ENCODE data around the gene PRUNE2. TPM values are rescaled to one million over a fixed set of nuclear protein-coding genes. Genes with fewer than 3 reads are reported as not detected.

The PRUNE2 gene
- total RNA-seq, 2 experiments from 2014 or later: 0.53 to 0.57 TPM

GRCh38 chr9:76921165-76921564 is 15.3 kb upstream of the PRUNE2 start:
- no peak overlapping the region for H3K4me3 Mint-ChIP-seq
- intact Hi-C loops (cut with DNase I, micrococcal nuclease): no loop called here
- H3K27ac Mint-ChIP-seq: no peak overlapping the region
- H3K36me3 Mint-ChIP-seq (ENCODE audit: low read depth): no peaks in the 10 kb centered on the region
- CTCF ChIA-PET: no interaction called here
- ATAC-seq (no peak), DNase-seq (no peak)
- POLR2A ChIA-PET: no interaction called here
- no peaks in the 10 kb centered on the region for H3K4me1 Mint-ChIP-seq
- no peaks in the 10 kb centered on the region for H3K9me3 Mint-ChIP-seq (ENCODE audit: low read depth)
- H3K27me3 Mint-ChIP-seq: peaks cover 2% of the 10 kb centered on the region

GRCh38 chr9:76917299-76917698 is 11.4 kb upstream of the PRUNE2 start:
- no peaks in the 10 kb centered on the region for H3K4me1 Mint-ChIP-seq
- no peak for ATAC-seq
- no peak overlapping the region for H3K27ac Mint-ChIP-seq
- no peak overlapping the region for H3K4me3 Mint-ChIP-seq
- intact Hi-C loops (cut with DNase I, micrococcal nuclease): no loop called here
- no peaks in the 10 kb centered on the region for H3K9me3 Mint-ChIP-seq (ENCODE audit: low read depth)
- ChIA-PET POLR2A (no interaction called here), CTCF (no interaction called here)
- H3K36me3 Mint-ChIP-seq (ENCODE audit: low read depth): no peaks in the 10 kb centered on the region
- peaks cover 12% of the 10 kb centered on the region for H3K27me3 Mint-ChIP-seq
- DNase-seq: no peak

- CTCF ChIA-PET: no interaction called here
- Mint-ChIP-seq H3K4me1 (no peaks in the 10 kb centered on the region), H3K36me3 (ENCODE audit: low read depth) (no peaks in the 10 kb centered on the region), H3K4me3 (no peak overlapping the region), H3K27me3 (peaks cover 10% of the 10 kb centered on the region), H3K9me3 (ENCODE audit: low read depth) (no peaks in the 10 kb centered on the region), H3K27ac (no peak overlapping the region)
- POLR2A ChIA-PET: no interaction called here
- intact Hi-C loops (cut with DNase I, micrococcal nuclease): no loop called here
- DNase-seq: no peak
- ATAC-seq: no peak
These were observed 10.3 kb upstream of the PRUNE2 start for GRCh38 chr9:76916231-76916630.

GRCh38 chr9:76913467-76913866 is 7.6 kb upstream of the PRUNE2 start:
- Mint-ChIP-seq H3K9me3 (ENCODE audit: low read depth) (no peaks in the 10 kb centered on the region), H3K27me3 (peaks cover 19% of the 10 kb centered on the region), H3K36me3 (ENCODE audit: low read depth) (no peaks in the 10 kb centered on the region), H3K4me3 (no peak overlapping the region), H3K27ac (no peak overlapping the region), H3K4me1 (no peaks in the 10 kb centered on the region)
- no peak for DNase-seq
- intact Hi-C loops (cut with DNase I, micrococcal nuclease): no loop called here
- ChIA-PET CTCF (no interaction called here), POLR2A (no interaction called here)
- no peak for ATAC-seq

GRCh38 chr9:76912636-76913275 is 6.8 kb upstream of the PRUNE2 start:
- Mint-ChIP-seq H3K4me3 (no peak overlapping the region), H3K4me1 (no peaks in the 10 kb centered on the region), H3K9me3 (ENCODE audit: low read depth) (no peaks in the 10 kb centered on the region), H3K27me3 (peaks cover 20% of the 10 kb centered on the region), H3K36me3 (ENCODE audit: low read depth) (no peaks in the 10 kb centered on the region), H3K27ac (no peak overlapping the region)
- ChIA-PET CTCF (interaction anchor here (0.8 to 0.9 kb wide), 2 partner anchors 11 to 27 kb away, joined by 3 read pairs; no protein-coding TSS in a partner anchor), POLR2A (no interaction called here)
- DNase-seq (no peak), ATAC-seq (no peak)
- intact Hi-C loops (cut with DNase I, micrococcal nuclease): no loop called here

- no peaks in the 10 kb centered on the region for H3K9me3 Mint-ChIP-seq (ENCODE audit: low read depth)
- no peak for ATAC-seq
- ChIA-PET POLR2A (no interaction called here), CTCF (interaction anchor here (0.6 to 0.9 kb wide), 3 partner anchors 10 to 1635 kb away, joined by 3 read pairs; no protein-coding TSS in a partner anchor)
- intact Hi-C loops (cut with DNase I, micrococcal nuclease): no loop called here
- H3K4me3 Mint-ChIP-seq: no peak overlapping the region
- DNase-seq: no peak
- H3K36me3 Mint-ChIP-seq (ENCODE audit: low read depth): no peaks in the 10 kb centered on the region
- peaks cover 28% of the 10 kb centered on the region for H3K27me3 Mint-ChIP-seq
- no peaks in the 10 kb centered on the region for H3K4me1 Mint-ChIP-seq
- H3K27ac Mint-ChIP-seq: no peak overlapping the region
These were observed 6.1 kb upstream of the PRUNE2 start for GRCh38 chr9:76911971-76912370.

GRCh38 chr9:76910861-76911260 is 4.9 kb upstream of the PRUNE2 start:
- no peak for ATAC-seq
- ChIA-PET POLR2A (no interaction called here), CTCF (interaction anchor here (1.1 kb wide), 1 partner anchor 30 kb away, joined by 6 read pairs; no protein-coding TSS in a partner anchor)
- Mint-ChIP-seq H3K4me1 (peaks cover 4% of the 10 kb centered on the region), H3K4me3 (no peak overlapping the region), H3K36me3 (ENCODE audit: low read depth) (no peaks in the 10 kb centered on the region), H3K9me3 (ENCODE audit: low read depth) (no peaks in the 10 kb centered on the region), H3K27me3 (peaks cover 36% of the 10 kb centered on the region), H3K27ac (no peak overlapping the region)
- no peak for DNase-seq
- intact Hi-C loops (cut with DNase I, micrococcal nuclease): no loop called here

GRCh38 chr9:76906647-76906975 is 697 bp upstream of the PRUNE2 start:
- CTCF ChIA-PET: interaction anchor here (0.6 kb wide), 2 partner anchors 124 to 512 kb away, joined by 3 to 4 read pairs; partner anchors contain the start of gene RFK
- ATAC-seq (no peak), DNase-seq (no peak)
- Mint-ChIP-seq H3K36me3 (ENCODE audit: low read depth) (no peaks in the 10 kb centered on the region), H3K4me1 (peaks cover 4% of the 10 kb centered on the region), H3K4me3 (no peak overlapping the region), H3K27ac (no peak overlapping the region), H3K27me3 (peaks cover 40% of the 10 kb centered on the region), H3K9me3 (ENCODE audit: low read depth) (no peaks in the 10 kb centered on the region)
- POLR2A ChIA-PET: no interaction called here
- intact Hi-C loops (cut with DNase I, micrococcal nuclease): loop anchor here in 1 of 2 experiments (5.0 kb wide), 1 partner anchor 106 kb away; no protein-coding TSS in a partner anchor

- no peaks in the 10 kb centered on the region for H3K36me3 Mint-ChIP-seq (ENCODE audit: low read depth)
These were observed 1.1 kb downstream of the PRUNE2 start for GRCh38 chr9:76904661-76905457.

GRCh38 chr9:76902395-76902794 is 3.5 kb downstream of the PRUNE2 start:
- Mint-ChIP-seq H3K4me3 (no peak overlapping the region), H3K9me3 (ENCODE audit: low read depth) (no peaks in the 10 kb centered on the region), H3K4me1 (peaks cover 4% of the 10 kb centered on the region), H3K27ac (no peak overlapping the region), H3K27me3 (peaks cover 42% of the 10 kb centered on the region), H3K36me3 (ENCODE audit: low read depth) (no peaks in the 10 kb centered on the region)
- ChIA-PET POLR2A (no interaction called here), CTCF (interaction anchor here (1.0 kb wide), 1 partner anchor 10 kb away, joined by 3 read pairs; no protein-coding TSS in a partner anchor)
- DNase-seq (no peak), ATAC-seq (no peak)
- intact Hi-C loops (cut with DNase I, micrococcal nuclease): no loop called here

More at GRCh38 chr9:76904661-76905457, 1.1 kb downstream of the PRUNE2 start:
- Mint-ChIP-seq H3K4me1 (peaks cover 4% of the 10 kb centered on the region), H3K4me3 (no peak overlapping the region), H3K9me3 (ENCODE audit: low read depth) (no peaks in the 10 kb centered on the region), H3K27me3 (peaks cover 45% of the 10 kb centered on the region), H3K27ac (no peak overlapping the region)
- DNase-seq (no peak), ATAC-seq (no peak)
- ChIA-PET POLR2A (no interaction called here), CTCF (interaction anchor here (0.6 kb wide), 1 partner anchor 110 kb away, joined by 3 read pairs; no protein-coding TSS in a partner anchor)
- intact Hi-C loops (cut with DNase I, micrococcal nuclease): loop anchor here in 1 of 2 experiments (5.0 kb wide), 1 partner anchor 107 kb away; no protein-coding TSS in a partner anchor

- H3K4me1 Mint-ChIP-seq: peaks cover 4% of the 10 kb centered on the region
- peaks cover 39% of the 10 kb centered on the region for H3K27me3 Mint-ChIP-seq
- H3K36me3 Mint-ChIP-seq (ENCODE audit: low read depth): no peaks in the 10 kb centered on the region
- CTCF ChIA-PET: interaction anchor here (1.0 kb wide), 1 partner anchor 11 kb away, joined by 3 read pairs; no protein-coding TSS in a partner anchor
- POLR2A ChIA-PET: no interaction called here
- H3K27ac Mint-ChIP-seq: no peak overlapping the region
- no peak overlapping the region for H3K4me3 Mint-ChIP-seq
- ATAC-seq: no peak
- H3K9me3 Mint-ChIP-seq (ENCODE audit: low read depth): no peaks in the 10 kb centered on the region
- DNase-seq: no peak
- intact Hi-C loops (cut with DNase I, micrococcal nuclease): no loop called here
These were observed 4.1 kb downstream of the PRUNE2 start for GRCh38 chr9:76901801-76902200.

All from activated CD4-positive, alpha-beta T cell treated with anti-CD3 and anti-CD28 coated beads for 36 hours (primary cell).